ENCODE results near the gene CASKIN1.

Gene CASKIN1

DNA sequence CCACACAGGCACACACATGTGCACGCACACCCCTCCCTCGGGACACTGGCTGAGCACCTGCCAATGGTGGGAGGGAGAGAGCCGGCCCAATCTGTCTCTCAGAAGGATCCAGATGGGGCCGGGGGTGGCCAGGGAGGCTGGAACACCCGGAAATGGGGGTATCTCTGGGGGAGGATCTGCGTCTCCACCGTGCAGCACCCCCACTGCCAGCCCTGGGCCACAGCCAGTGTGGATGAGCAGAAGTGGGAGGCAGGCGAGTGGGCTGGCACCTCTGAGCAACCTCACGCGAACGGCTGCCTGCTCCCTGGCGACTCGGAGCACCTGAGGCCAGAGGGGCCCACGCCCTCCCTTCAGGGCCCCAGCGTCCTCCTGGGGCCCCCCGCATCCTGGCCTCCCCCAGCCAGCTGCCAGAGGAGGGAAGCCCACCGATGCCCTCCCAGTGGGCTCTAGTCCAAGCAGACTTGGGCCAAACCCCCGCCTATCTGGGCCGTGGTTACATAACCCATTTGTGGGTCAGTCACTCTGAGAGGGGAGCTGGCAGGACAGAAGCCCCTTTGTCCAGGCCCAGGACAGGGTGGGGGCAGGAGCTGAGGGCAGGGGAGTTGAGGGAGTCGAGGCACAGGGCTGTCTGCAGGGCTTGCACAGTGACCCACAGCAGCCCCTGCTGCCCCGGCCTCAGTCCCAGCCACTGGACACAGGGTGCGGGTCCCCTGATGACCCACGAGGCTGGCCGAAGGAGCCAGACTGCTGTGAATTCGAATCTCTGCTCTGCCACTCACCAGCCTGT lies 5.6 kb downstream of the CASKIN1 start:
- DNase-seq = no peak

DNA sequence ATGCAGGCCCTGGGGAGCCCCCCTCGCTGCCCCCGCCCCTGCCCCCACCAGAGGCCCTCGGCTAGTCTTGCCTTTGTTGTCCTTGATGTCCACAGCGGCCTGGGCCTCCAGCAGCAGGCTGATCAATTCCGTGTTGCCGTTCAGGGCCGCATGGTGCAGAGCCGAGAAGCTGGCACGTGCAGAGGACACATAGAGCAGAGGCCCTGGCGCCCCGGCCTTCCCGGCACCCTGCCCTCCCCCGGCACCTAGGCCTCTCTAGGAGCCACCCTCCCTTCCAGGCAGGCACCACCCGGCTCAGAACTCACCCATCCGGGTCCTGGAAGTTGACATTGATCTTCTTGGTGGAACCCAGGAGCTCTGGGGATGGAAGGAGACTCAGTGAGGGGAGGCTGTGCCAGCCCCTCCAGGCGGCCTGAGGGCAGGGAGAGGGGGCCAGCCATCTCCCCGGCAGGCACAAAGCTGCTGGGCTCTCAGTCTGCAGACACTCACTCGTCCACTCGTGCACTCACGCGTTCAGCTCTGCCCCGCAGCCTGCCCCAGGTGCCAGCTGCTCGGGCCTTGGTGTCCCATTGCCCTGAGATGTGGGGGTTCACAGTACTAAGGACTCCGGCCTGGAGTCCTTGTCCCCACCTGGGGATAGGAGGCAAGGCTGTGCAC lies 6.3 kb downstream of the CASKIN1 start:
- DNase-seq = no peak

DNA sequence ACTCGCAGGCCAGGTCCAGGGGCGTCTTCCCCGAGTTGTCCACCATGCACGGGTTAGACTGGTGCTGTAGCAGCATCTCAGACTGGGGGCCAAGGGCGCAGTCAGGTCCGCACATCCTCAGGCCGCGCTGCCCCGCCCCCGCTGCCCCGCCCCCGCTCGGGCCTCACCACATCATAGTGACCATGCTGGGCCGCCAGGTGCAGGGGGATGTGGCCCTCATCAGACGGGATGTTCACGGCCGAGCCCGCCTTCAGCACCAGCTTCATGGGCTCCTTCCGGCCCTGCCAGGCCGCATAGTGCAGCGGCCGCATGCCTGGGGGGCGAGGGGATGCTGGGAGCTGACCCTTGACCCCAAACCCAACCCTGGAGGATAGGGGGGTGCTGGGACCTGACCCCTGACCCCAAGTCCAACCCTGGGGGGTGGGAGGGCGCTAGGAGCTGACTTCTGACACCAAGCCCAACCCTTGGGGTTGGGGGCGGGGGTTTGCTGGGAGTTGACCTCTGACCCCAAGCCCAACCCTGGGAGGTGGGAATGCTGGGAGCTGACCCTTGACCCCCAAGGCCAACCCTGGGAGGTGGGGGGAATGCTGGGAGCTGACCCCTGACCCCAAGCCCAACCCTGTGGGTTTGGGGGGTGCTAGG lies 7.0 kb downstream of the CASKIN1 start:
- no peak for DNase-seq

DNA sequence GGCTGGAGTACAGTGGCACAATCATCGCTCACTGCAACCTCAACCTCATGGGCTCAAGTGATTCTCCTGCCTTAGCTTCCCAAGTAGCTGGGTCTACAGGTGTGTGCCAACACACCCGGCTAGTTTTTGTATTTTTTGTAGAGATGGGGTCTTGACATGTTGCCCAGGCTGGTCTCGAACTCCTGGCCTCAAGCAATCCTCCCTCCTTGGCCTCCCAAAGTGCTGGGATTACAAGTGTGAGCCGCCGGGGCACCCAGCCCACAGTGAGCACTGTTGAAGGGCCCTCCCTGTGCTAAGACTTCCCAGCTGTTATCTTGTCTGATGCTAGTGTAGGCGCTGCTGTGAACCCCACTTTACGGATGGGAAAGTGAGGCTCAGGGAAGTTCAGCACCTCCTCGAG lies 8.0 kb downstream of the CASKIN1 start:
- DNase-seq = no peak

DNA sequence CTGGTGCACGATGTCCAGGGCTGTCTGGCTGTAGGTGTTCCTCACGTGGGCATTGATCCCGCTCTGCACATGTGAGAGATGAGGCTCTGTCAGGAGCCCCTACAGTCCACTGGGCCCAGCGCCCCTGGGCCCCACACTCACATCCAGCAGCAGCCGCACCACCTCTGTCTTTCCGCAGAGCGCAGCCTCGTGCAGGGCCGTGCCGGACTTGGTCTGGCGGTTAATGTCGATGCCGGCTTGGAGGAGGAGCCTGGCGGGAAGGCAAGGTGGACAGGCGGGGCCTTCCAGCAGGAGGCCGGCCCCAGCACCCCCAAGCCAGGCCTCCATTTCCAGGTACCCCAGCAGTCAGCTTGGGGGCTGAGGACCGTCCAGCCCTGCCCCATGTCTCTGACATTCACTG lies 9.2 kb downstream of the CASKIN1 start:
- no peak for DNase-seq

DNA sequence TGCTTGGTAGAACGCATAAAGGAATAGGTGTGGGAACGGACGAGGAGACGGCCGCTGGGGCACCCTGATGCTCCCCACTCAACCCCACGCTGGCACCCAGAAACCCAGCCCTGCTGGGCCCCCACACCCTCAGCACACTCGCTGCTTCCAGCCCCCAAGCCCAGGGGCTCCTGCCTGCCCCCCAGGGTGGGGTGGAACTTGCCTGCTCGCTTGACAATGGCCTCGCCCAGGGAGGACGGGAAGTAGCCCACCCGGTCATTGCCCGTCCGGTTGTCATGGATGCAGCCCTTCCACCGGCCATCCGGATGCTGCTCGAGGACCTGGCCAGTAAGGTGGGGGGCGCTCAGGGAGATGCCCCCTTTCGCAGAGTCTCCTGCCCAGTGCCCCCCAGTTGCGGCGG lies 9.9 kb downstream of the CASKIN1 start:
- DNase-seq = no peak

DNA sequence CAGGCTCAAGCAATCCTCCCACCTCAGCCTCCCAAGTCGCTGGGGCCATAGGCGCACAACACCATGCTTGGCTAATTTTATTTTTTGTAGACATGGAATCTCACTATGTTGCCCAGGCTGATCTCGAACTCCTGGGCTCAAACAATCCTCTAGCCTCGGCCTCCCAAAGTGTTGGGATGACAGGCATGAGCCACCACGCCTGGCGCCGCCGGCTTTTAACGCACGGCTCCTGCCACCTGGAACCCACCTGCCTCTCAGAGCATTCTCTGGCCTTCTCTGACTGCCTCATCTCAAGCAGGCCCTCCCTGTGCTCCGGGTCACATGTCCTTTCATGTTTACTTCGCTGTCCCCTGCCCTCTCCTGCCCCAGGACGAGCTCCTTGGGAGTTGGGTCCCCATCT lies 10.3 kb downstream of the CASKIN1 start:
- no peak for DNase-seq

DNA sequence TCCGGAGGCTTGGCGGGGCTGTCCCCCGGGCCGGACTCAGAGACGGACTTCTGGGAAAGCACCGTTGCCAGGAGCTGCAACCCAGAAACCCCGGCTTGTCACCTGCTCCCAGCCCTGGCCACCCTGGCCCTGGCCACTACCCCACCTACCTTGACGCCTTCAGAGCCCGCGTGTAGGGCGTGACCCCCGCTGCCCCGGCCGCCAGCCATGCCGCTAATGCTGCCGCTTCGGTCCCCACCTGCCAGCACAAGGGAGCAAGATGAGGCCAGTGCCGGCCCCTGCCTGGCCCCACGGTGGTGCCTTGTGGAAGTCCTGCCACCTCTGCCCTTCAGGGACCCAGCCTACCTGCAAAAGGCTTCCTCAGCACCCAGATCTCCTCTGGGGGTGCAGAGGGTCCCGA lies 11.4 kb downstream of the CASKIN1 start:
- no peak for DNase-seq

DNA sequence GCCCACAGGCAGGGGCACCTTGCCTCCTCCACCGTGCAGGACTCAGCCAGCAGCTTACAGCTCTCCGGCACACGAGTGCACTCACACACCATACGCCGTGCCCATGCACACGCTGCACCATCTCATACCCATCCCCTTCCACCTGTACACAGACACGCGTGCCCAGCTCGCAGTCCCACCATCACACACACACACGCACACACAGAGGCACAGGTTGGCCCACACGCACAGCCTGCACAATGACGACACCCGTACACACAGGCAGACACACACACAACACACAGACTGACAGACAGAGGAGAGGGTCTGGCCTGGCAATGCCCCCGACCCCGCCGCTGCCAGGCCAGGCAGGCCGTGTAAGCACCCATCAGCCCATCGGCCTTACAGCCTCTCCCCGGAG lies 12.1 kb downstream of the CASKIN1 start:
- no peak for DNase-seq

DNA sequence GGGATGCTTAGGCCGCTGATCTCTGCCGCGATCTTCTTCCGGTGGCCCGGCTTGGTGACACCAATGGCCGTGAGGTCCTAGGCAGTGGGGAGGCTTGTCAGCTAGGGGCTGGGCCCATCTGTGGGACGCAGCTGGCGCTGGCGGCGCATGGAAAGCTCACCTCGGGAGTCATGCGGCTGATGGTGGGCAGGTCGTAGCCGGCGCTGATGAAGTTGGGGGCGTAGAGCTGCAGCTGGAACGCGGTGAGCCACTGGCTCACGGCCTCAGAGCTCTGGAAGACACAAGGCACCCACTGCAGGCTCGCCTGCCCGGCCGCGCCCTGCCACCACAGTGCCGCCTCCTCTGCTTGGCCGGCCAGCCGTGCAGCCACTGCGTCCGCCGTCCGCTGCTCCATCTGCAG lies 12.7 kb downstream of the CASKIN1 start:
- no peak for DNase-seq

DNA sequence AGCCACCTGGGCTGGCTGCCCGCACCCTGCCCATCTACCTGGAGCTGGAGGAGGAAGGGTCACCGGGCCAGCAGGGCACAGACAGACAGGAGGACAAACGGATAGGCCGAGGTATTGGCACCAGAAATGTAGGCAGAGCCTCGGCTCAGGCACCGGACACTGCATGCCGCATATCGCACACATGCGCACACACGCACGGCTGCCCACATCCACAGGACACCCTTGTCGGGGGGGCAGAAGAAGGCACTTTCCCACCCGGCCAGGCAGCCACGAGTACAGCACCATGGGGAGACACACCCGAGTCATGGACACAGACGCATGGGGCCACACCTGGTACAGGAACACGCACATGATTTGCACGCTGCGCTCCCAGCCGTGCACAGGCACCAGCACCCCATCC lies 14.5 kb downstream of the CASKIN1 start:
- no peak for DNase-seq

DNA sequence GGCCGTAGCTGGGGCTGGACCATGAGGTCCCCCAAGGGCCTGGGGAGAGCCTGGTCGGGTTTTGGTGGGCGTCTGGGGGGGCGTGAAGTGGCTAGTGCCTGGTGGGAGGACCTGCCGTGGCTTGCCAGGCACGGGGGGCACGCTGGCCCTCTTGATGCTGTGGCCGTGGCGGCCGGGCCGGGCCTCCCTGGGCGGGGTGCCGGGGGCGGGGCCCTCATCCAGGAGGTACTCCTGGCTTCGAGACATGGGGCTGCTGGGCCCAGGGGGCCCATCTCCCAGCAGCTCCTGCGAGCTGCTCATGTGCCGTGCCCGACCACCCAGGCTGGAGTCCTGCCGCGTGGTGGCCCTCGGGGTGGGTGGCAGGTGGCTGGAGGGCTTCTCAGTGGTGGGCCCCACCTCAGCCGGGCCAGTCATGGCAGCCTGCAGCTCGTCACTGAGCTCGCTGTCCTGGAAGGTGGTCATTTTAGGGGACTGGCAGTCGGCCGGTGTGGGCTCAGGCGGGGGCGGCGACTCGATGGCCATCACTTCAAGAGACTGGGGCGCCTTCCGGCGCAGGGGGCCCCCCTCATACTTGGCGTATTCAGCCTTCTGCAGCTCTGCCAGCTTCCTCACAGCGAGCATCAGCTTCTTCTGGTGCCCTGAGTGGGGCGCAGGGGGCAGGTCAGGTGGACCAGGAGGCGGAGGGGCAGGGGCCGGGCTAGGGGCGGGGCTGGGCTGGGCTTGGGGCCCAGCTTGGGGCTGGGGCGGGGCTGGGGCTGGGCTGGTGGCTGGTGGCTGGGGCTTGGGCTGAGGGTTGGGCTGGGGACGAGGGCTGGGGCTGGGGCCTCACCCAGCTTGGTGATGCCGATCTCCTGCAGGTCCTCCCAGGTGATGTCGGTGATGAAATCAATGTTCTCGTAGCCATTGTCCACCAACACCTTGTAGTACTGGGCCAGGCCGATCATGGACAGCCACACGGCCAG lies 15.2 kb downstream of the CASKIN1 start:
- no peak for DNase-seq

DNA sequence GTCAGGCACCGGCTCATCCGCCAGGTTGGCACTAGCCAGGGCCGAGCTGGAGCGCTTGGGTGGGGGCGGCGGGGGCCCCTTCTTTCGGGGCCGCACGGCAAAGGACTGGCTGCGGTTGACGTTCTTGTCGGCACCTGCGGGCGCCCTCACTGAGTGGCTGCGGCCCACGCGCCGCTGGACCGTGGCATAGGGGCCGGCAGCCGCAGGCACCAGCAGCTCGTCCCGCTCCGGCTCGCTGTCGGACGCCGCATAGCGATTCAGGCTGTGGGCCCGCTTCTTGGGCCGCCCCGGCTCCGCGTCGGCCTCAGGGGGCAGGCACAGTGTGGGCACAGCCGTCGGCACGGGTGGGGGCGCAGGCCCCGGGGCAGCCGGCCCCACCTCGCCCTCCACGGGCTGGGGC lies 15.9 kb downstream of the CASKIN1 start:
- DNase-seq = no peak

DNA sequence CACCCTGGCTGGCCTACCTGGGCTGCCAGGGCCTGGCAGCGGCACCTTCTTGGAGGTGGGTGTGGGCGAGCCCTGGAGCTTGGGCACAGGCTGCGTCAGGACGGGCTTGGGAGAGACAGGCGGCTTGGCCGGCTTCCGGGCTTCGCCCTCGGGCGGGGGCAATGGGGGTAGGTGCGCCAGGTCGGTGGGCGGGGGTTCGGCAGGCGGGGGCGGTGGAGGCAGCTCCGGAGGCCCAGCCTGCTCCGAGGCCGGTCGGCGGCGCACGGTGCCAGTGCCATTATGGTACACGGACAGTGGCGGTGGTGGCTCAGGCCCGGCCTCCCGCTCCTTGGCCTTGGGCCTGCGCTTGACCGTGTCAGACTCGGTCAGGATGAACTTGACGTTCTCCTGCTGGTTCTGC lies 16.8 kb downstream of the CASKIN1 start:
- DNase-seq = no peak

DNA sequence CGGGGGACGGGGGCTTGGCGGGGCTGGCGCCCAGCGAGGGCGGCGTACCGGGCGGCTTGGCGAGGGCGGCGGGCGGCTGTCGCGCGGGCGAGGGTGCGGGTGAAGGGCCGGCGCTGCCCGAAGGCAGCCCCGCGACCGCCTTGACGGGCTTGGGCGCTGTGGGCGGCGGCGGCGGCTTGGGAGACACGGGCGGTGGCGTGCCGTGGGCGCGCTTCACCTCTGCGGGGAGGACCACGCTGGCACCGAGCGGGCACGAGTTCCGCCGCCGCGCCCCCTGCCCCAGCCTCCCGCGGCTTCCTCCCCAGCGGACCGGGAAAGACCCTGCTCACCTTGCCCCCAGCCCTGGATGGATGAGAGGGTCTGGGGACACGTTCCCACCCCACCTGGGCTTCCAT lies 17.3 kb downstream of the CASKIN1 start:
- DNase-seq = no peak

DNA sequence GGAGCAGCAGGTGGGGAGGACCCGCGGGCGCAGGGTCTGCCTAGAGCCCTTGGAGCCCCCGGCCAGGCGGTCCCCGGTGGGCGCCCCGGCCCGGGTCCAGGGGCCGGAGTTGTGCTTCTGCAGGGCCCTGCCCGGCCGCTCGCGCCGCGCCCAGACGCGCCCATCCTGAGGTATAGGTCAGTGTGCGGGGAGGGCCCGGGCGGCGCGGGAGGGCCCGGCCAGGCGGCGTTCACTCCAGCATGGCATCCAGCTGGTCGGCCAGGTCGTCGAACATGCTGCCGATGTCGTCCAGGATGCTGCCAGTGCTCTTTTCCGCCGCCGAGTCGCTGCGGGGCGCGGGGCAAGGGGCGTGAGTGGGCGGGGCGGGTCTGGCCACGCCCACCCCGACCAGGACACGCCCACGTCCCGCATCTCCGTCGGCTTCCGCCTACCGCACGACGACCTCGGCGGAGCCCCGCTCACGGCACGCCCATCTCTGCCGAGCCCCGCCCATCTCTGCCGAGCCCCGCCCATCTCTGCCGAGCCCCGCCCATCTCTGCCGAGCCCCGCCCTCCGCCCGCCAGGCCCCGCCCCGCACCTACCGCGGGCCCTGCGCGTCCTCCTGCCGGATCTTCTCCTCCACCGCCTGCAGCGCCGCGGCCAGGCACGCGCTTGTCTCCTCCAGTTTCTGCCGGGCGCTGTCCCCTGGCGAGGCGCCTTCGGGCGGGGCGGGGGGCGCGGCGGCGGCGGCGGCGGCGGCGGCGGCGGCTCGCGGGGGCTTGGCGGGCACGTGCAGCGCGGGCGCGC lies 17.9 kb downstream of the CASKIN1 start:
- DNase-seq = no peak

DNA sequence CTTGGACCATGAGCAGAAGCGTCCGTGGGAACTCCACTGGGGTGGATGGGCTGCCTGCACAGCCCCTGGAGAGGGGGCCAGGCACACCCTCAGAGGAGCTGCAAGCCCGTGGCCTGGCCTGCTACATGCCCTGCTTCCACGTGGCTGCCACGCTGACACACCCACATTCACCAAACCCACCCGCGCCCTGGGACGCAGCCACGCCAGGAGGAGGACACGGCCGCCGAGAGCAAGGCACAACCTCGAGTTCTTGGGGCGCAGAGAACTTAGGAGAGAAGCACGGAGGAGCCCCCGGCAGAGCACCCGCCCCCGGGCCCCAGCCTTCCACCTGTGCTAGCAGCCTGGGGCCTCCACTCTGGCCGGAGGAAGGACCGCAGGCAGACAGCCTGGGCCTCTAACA lies 18.8 kb downstream of the CASKIN1 start:
- DNase-seq = no peak

DNA sequence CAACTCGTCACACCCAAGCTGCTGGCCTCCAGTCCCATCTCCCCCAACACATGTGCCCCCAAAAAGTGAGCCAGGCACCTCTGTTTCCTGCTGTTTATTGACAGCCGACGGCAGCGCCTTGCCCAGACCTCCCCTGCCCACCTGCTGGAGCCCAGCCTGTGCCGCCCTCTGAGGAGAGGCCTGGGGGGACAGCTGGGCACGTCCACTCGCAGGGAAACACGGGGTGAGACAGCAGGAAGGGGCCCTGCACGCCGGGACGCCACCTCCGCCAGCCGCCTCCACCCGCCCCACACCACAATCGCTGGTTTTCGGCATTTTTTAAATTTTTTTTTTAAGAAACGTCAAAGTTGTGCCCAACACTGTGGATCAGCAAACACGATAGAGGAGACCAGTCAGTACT lies 19.3 kb downstream of the CASKIN1 start:
- DNase-seq = no peak

DNA sequence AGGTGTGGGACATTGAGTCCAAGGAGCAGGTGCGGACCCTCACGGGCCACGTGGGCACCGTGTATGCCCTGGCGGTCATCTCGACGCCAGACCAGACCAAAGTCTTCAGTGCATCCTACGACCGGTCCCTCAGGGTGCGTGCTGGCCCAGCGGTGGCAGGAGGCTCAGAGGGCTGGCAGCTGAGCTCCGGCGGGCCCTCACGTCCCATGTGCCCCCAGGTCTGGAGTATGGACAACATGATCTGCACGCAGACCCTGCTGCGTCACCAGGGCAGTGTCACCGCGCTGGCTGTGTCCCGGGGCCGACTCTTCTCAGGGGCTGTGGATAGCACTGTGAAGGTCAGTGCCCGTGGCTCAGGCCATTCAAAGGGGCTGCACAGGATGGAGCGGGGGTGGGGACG lies 20.4 kb downstream of the CASKIN1 start:
- DNase-seq = no peak

DNA sequence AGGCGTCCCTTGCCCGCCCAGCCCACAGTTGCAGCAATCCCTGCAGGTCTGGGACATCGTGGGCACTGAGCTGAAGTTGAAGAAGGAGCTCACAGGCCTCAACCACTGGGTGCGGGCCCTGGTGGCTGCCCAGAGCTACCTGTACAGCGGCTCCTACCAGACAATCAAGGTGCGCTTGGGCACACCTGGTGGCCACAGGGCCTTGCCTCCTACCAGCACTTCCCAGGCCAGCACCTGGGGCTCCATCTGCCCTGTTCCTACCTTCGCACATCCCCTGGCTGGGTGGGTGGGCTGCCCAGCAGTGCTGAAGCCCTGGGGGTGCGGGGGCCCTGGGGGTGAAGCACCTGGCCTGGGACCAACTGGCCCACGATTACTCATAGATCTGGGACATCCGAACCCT lies 21.0 kb downstream of the CASKIN1 start:
- no peak for DNase-seq

DNA sequence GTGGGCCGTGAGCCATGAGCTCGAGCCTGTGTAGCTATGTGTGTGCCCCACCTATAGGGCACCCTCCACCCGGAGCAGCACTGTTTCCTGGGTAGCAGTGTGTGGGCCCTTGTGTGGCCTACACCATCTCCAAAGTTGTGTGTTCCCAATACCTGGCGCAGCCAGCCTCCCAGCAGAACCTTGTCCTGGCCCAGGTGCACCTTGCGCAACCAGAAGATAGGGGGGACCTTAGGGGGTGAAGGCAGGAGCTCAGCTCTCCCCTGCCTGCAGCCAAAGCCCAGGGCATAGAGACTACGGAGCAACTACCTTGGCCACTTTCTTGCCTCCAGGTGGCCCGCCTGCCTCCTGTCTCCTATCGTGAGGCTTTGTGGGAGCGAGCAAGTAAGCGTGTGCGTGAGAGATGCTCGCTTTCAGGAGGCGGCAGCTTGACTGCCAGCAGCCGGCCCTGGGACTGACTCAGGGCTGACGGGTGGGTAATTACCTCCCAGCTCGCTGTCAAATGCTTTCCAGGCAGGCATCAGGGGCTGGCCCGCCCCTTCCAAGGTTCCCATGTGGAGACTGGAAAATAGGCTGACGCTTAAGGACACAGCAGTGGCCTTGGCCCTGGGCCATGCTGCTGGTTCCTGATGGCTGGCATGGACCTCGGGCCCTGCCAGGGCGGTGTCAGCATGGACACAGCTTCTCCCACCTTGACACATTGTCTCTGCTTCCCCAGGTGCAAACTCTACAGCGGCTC lies 21.8 kb downstream of the CASKIN1 start:
- no peak for DNase-seq

DNA sequence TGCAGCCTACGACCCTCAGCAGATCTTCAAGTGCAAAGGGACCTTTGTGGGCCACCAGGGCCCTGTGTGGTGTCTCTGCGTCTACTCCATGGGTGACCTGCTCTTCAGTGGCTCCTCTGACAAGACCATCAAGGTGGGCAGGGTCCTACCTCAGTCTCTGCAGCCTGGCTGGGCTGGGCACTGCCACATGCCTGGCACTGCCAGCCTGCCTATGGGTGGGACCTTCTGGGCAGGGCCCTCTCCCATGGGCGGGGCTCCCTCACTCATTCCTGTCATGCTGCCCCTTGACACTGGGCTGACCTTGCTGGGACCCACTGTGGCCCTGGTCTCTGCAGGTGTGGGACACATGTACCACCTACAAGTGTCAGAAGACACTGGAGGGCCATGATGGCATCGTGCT lies 22.5 kb downstream of the CASKIN1 start:
- no peak for DNase-seq

Data from kidney glomerular epithelial cell (primary cell).